Activated CD4-positive, alpha-beta T cell treated with anti-CD3 and anti-CD28 coated beads, Interleukin-2, amount 10 ng/mL, durations not matched to agents 24 days and 14 days (primary cell): ENCODE measurements around the gene SLC41A1. TPM values are rescaled to one million over a fixed set of nuclear protein-coding genes. Genes with fewer than 3 reads are reported as not detected.
A peak's percentile ranks its signal among the peaks of the same experiment; 100 is the strongest.
"Not testable (repeated sequence)": the region's sequence is repeated elsewhere in the genome, so short reads cannot be mapped to it uniquely, and the experiment has no call there.

Experiments used
- DNase-seq: peaks from one replicate; pipeline ENCODE4 v3.0.0; 2022
- H3K27ac Mint-ChIP-seq: one replicate; pipeline ENCODE4 v1.8.0; 2022; ENCODE audit warnings: mild to moderate bottlenecking, mixed read lengths
- H3K27me3 Mint-ChIP-seq: one replicate; pipeline ENCODE4 v1.8.0; 2022; ENCODE audit warnings: mixed read lengths
- H3K36me3 Mint-ChIP-seq: one replicate; pipeline ENCODE4 v1.8.0; 2022; ENCODE audit warnings: low read depth, mild to moderate bottlenecking, mixed read lengths
- H3K4me1 Mint-ChIP-seq: one replicate; pipeline ENCODE4 v1.8.0; 2021; ENCODE audit warnings: mixed read lengths
- H3K4me3 Mint-ChIP-seq: one replicate; pipeline ENCODE4 v1.8.0; 2022; ENCODE audit warnings: mild to moderate bottlenecking, moderate library complexity, mixed read lengths
- H3K9me3 Mint-ChIP-seq: one replicate; pipeline ENCODE4 v1.8.0; 2021; ENCODE audit warnings: mixed read lengths
- intact Hi-C: fragments of 100-400 bp; cut with micrococcal nuclease; formaldehyde crosslinking; loops from one replicate; pipeline ENCODE4 v1.15.1; 2023
- total RNA-seq: library from RNA; stranded (reverse); gene quantifications from 2 replicates; pipeline ENCODE4 v1.2.3, GENCODE V29; 2022

Gene SLC41A1
- total RNA-seq, 1 donor from 2014 or later, result 30.1 TPM

DNA sequence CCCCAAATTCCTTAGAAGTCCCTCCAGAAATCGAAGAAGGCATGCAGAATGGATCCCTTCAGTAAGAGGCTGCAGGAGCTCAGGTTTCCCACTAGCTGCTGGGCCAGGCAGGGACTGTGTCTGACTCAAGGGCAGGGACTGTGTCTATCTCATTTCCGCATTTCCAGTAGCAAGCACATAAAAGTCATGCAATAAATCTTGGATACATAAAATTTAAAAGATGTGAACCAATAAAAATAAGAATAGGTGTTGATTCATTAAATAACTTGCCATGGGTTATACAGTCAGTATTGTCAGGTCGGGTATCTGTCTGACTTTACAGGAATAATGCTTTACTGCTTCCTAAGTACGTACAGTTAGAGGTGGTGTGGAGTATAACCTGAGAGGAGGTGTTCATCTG is 21.8 kb upstream of the SLC41A1 start:
- H3K27me3 Mint-ChIP-seq, result peaks cover 5% of the 10 kb centered on the region
- H3K4me3 Mint-ChIP-seq, result no peak overlapping the region
- DNase-seq, result no peak
- H3K4me1 Mint-ChIP-seq, result no peaks in the 10 kb centered on the region
- H3K9me3 Mint-ChIP-seq, result no peaks in the 10 kb centered on the region
- no peak overlapping the region for H3K27ac Mint-ChIP-seq
- no peaks in the 10 kb centered on the region for H3K36me3 Mint-ChIP-seq
- intact Hi-C loops, result no loop called here

GRCh38 chr1:205832326-205832751 is 19.3 kb upstream of the SLC41A1 start:
- no peak for DNase-seq
- no peaks in the 10 kb centered on the region for H3K9me3 Mint-ChIP-seq
- intact Hi-C loops, result no loop called here
- H3K27ac Mint-ChIP-seq, result no peak overlapping the region
- no peak overlapping the region for H3K4me3 Mint-ChIP-seq
- peaks cover 6% of the 10 kb centered on the region for H3K27me3 Mint-ChIP-seq
- no peaks in the 10 kb centered on the region for H3K36me3 Mint-ChIP-seq
- no peaks in the 10 kb centered on the region for H3K4me1 Mint-ChIP-seq

DNA sequence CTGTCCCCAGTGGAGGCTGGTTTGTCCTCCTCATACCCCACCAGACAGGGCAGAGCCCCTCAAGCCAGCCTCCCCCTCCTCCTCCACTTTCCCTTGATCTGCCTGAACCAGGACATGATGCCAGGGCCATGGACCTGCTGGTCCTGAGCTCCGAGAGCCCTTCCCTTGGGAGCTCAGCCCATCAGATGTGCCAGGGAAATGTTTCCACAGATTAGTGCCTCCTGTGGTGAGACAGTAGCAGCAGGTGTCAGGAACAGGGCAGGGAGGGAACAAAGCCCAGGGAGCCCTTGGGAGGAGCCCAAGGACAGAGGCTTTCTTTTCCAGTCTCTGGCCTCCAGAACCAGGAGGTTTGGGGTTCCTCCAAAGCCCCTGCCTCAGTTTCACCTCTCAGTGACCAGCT is 14.6 kb upstream of the SLC41A1 start:
- Mint-ChIP-seq H3K9me3 (no peaks in the 10 kb centered on the region), H3K27ac (no peak overlapping the region), H3K4me1 (peaks cover 16% of the 10 kb centered on the region), H3K27me3 (peaks cover 7% of the 10 kb centered on the region), H3K36me3 (no peaks in the 10 kb centered on the region), H3K4me3 (no peak overlapping the region)
- intact Hi-C loops, result no loop called here
- DNase-seq, result no peak

GRCh38 chr1:205826995-205827394 is 14.0 kb upstream of the SLC41A1 start:
- H3K36me3 Mint-ChIP-seq, result no peaks in the 10 kb centered on the region
- no peak for DNase-seq
- no peaks in the 10 kb centered on the region for H3K9me3 Mint-ChIP-seq
- H3K4me3 Mint-ChIP-seq, result no peak overlapping the region
- no peak overlapping the region for H3K27ac Mint-ChIP-seq
- intact Hi-C loops, result no loop called here
- H3K27me3 Mint-ChIP-seq, result peaks cover 7% of the 10 kb centered on the region
- peaks cover 16% of the 10 kb centered on the region for H3K4me1 Mint-ChIP-seq

DNA sequence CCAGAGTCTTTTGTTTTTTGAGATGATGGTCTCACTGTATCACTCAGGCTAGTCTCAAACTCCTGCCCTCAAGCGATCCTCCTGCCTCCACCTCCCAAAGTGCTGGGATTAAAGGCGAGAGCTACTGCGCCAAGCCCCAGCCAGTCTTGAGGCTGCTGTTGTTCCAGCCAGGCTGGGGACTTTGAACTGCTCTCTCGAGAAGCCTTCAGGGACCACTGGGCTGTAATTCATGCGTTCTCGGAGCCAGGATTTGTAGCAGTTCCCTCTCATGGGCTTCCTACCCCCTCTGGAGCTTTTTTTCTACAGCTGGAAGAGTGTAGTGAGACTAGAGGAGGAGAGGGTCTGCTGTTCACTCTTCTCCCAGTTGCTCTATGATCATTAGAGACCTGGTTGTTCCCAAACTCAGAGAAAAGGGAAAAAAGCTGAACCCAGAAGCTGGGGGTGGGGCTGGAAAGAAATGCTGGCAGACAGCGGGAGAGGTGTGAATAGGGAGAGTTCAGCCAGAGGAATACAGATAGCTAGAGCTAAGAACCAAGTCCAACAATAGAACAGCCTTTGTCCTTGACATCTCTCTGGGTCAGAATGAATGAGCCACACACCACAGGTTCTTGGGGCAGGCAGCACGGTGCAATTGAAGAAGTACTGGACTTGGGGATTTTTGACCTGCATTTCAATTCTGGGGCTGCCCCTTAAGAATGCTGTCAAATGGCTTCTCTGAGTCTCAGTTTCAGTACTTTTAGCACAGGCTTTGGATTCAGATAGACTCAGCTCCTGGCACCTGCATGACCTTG is 13.2 kb upstream of the SLC41A1 start:
- H3K27ac Mint-ChIP-seq, result no peak overlapping the region
- H3K27me3 Mint-ChIP-seq, result peaks cover 7% of the 10 kb centered on the region
- H3K4me3 Mint-ChIP-seq, result no peak overlapping the region
- no peaks in the 10 kb centered on the region for H3K9me3 Mint-ChIP-seq
- no peak for DNase-seq
- no peaks in the 10 kb centered on the region for H3K36me3 Mint-ChIP-seq
- intact Hi-C loops, result no loop called here
- peaks cover 16% of the 10 kb centered on the region for H3K4me1 Mint-ChIP-seq

GRCh38 chr1:205824180-205824579 is 11.2 kb upstream of the SLC41A1 start:
- Mint-ChIP-seq H3K9me3 (no peaks in the 10 kb centered on the region), H3K4me1 (peaks cover 16% of the 10 kb centered on the region), H3K4me3 (no peak overlapping the region), H3K27ac (no peak overlapping the region), H3K27me3 (peaks cover 7% of the 10 kb centered on the region), H3K36me3 (no peaks in the 10 kb centered on the region)
- intact Hi-C loops, result no loop called here
- peak; percentile 61 for DNase-seq

- DNase-seq, intact Hi-C loops, H3K27me3 Mint-ChIP-seq, H3K9me3 Mint-ChIP-seq, H3K36me3 Mint-ChIP-seq: not testable (repeated sequence)
- peak overlapping the region; percentile 16 for H3K4me3 Mint-ChIP-seq
- H3K27ac Mint-ChIP-seq, result peak overlapping the region; percentile 57
- peaks cover 16% of the 10 kb centered on the region for H3K4me1 Mint-ChIP-seq
These were observed 10.3 kb upstream of the SLC41A1 start for GRCh38 chr1:205823260-205823659.

- no peaks in the 10 kb centered on the region for H3K36me3 Mint-ChIP-seq
- H3K4me3 Mint-ChIP-seq, result no peak overlapping the region
- peaks cover 2% of the 10 kb centered on the region for H3K27me3 Mint-ChIP-seq
- DNase-seq, result no peak
- H3K27ac Mint-ChIP-seq, result no peak overlapping the region
- intact Hi-C loops, result no loop called here
- peaks cover 16% of the 10 kb centered on the region for H3K4me1 Mint-ChIP-seq
- H3K9me3 Mint-ChIP-seq, result no peaks in the 10 kb centered on the region
These were observed 9.4 kb upstream of the SLC41A1 start for GRCh38 chr1:205822397-205822796.

DNA sequence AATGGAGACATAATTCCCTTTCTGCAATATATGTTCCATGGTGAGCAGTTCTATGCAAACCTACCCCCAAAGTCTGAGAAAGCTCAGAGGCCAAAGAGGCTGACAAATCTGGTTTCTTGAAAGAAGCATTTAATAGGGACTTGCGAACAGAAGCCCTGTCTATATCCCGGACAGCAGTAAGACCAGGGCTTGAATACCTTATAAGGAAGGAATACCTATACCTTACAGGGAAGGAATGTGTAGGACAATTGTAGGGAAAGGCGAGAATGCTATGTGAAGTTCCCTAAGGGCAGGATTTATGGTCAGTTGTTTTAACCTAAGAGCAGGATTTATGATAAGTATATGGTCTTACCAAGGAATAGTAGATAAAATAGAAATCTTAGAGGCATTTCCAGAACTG is 5.0 kb upstream of the SLC41A1 start:
- no peak for DNase-seq
- Mint-ChIP-seq H3K9me3 (no peaks in the 10 kb centered on the region), H3K27me3 (peaks cover 9% of the 10 kb centered on the region), H3K4me3 (no peak overlapping the region), H3K4me1 (peaks cover 7% of the 10 kb centered on the region), H3K36me3 (no peaks in the 10 kb centered on the region), H3K27ac (no peak overlapping the region)
- intact Hi-C loops, result no loop called here

DNA sequence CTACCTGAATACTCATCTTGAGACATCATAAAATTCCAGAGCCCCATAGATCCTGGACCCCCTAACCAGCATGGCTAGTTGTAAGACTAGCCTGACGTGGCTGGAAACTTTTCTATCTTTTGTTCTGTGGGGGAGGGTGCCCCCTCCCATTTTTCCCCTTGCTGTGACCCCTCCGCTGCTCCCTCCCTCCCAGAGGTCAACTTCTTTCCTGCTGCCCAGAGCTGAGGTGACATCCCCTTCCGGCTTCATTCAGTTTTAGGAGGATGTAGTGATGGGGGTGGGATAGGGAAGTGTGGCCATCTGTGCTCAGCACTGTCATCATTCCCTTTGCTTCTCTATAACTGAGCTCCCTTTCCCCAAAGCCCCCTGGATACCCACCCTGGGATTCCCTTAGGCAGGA is 4.4 kb upstream of the SLC41A1 start:
- no peaks in the 10 kb centered on the region for H3K36me3 Mint-ChIP-seq

GRCh38 chr1:205813755-205814058 is 709 bp upstream of the SLC41A1 start:
- no peak for DNase-seq
- intact Hi-C loops, result loop anchor here (1.0 to 2.0 kb wide), 3 partner anchors 37 to 64 kb away; partner anchors contain the start of genes PM20D1 and RAB29
- Mint-ChIP-seq H3K4me3 (peak overlapping the region; percentile 95), H3K4me1 (peaks cover 31% of the 10 kb centered on the region), H3K36me3 (peaks cover 17% of the 10 kb centered on the region), H3K27ac (peak overlapping the region; percentile 86), H3K27me3 (peaks cover 9% of the 10 kb centered on the region), H3K9me3 (no peaks in the 10 kb centered on the region)

More for the DNA sequence above, 4.4 kb upstream of the SLC41A1 start:
- no peaks in the 10 kb centered on the region for H3K9me3 Mint-ChIP-seq
- H3K27me3 Mint-ChIP-seq, result peaks cover 9% of the 10 kb centered on the region
- no peak for DNase-seq
- intact Hi-C loops, result no loop called here
- no peak overlapping the region for H3K27ac Mint-ChIP-seq
- H3K4me1 Mint-ChIP-seq, result peaks cover 8% of the 10 kb centered on the region
- no peak overlapping the region for H3K4me3 Mint-ChIP-seq

- H3K27ac Mint-ChIP-seq, result peak overlapping the region; percentile 78
- peaks cover 38% of the 10 kb centered on the region for H3K4me1 Mint-ChIP-seq
- H3K27me3 Mint-ChIP-seq, result peaks cover 9% of the 10 kb centered on the region
- DNase-seq, result peak; percentile 77
- peak overlapping the region; percentile 95 for H3K4me3 Mint-ChIP-seq
- H3K9me3 Mint-ChIP-seq, result no peaks in the 10 kb centered on the region
- peaks cover 23% of the 10 kb centered on the region for H3K36me3 Mint-ChIP-seq
- intact Hi-C loops, result loop anchor here (2.0 kb wide), 1 partner anchor 38 kb away; the partner anchor contains the start of gene RAB29
These were observed 624 bp downstream of the SLC41A1 start for GRCh38 chr1:205812271-205812877.

DNA sequence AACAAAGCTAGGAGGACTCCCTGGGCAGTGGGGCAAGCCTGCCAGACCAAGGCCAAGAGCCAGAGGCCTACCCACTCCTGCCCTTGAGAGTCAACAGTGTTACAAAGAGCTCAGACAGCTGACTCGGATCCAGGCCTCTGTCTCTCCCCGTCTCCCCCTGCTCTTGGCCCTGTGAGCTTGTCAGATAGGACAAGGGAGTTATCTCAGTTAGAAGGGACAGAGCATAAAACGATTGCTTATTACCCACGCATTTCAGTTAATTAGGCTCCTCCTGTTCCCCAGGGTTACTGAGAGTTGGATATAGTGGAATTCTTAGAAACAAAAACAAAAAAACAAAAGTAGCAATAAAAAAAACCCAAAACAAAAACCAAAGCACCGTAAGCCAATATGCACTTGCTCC is 1.3 kb downstream of the SLC41A1 start:
- Mint-ChIP-seq H3K27me3 (peaks cover 9% of the 10 kb centered on the region), H3K27ac (no peak overlapping the region), H3K4me3 (peak overlapping the region; percentile 95), H3K36me3 (peaks cover 28% of the 10 kb centered on the region), H3K9me3 (no peaks in the 10 kb centered on the region), H3K4me1 (peaks cover 41% of the 10 kb centered on the region)
- intact Hi-C loops, result loop anchor here (2.0 kb wide), 1 partner anchor 37 kb away; the partner anchor contains the start of gene RAB29
- DNase-seq, result peak; percentile 60

DNA sequence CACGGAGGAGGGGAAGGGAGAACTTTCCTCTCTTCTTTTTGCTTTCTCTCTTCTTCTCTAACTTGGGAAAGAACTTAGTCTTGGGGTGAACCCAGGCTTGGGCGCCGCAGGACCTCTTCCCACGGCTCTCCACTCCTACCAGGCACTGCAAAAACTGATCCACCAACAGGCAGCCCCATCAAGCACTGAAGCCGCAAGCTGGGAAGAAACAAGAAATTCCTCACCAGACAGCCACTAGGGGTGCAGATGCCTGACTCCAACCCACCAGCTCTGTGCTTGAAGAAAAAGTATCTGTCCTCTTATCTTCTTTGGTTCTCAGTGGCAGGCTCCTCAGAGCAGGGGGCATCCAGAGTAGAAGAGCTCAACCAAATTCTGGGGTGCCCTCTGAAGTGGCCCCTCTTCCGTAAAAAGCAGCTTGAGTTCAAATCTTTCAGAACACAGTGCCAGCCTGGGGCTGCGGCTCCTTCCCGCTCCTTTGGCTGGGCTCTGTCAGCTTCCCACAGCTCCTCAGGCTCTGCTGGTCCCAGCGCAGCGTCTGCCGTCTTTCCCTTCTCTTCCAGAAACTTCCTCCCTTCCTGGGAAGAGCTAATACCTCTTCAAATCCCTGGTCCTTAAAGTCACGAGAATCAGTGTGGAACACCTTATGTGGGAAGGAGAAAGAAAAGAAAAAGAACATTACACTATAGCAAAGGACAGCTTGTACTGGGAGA is 2.4 kb downstream of the SLC41A1 start:
- Mint-ChIP-seq H3K27ac (no peak overlapping the region), H3K9me3 (no peaks in the 10 kb centered on the region), H3K27me3 (peaks cover 9% of the 10 kb centered on the region), H3K4me3 (no peak overlapping the region), H3K36me3 (peaks cover 31% of the 10 kb centered on the region), H3K4me1 (peaks cover 51% of the 10 kb centered on the region)
- DNase-seq, result no peak
- intact Hi-C loops, result no loop called here
